Natural killer cell (primary cell): ENCODE results near the gene TMEM176A. TPM values are rescaled to one million over a fixed set of nuclear protein-coding genes. Genes with fewer than 3 reads are reported as not detected.
A peak's percentile ranks its signal among the peaks of the same experiment; 100 is the strongest.

Source experiments
- ATAC-seq, 3 donors: fragments of 150-1000 bp in 2 of 3; fragments of 200-7000 bp in 1 of 3; cut with Tn5 transposase; 1 replicate in 1 of 3; 2 replicates in 2 of 3; pipeline ENCODE4 v1.10.0; 2021; ENCODE audit warnings: mild to moderate bottlenecking in 2 of 3, moderate library complexity in 2 of 3
- DNase-seq, 2 donors: peaks; one replicate each; pipeline versions ENCODE4 v3.0.0 to v3.0.0-alpha.2; 2013 to 2021; ENCODE audit warnings: mixed read lengths in 1 of 2
- H3K27ac ChIP-seq: one replicate; pipeline ENCODE4 v1.5.1; 2013; ENCODE audit warnings: mild to moderate bottlenecking, low read length
- H3K27me3 ChIP-seq: one replicate; pipeline ENCODE4 v1.6.1; 2013; ENCODE audit warnings: low read length; ENCODE audit not compliant: control insufficient read depth, insufficient read depth
- H3K36me3 ChIP-seq: one replicate; pipeline ENCODE4 v1.6.1; 2013; ENCODE audit warnings: low read length; ENCODE audit not compliant: control insufficient read depth, insufficient read depth
- H3K4me1 ChIP-seq: one replicate; pipeline ENCODE4 v1.6.1; 2013; ENCODE audit warnings: low read length; ENCODE audit not compliant: control insufficient read depth, insufficient read depth
- H3K4me3 ChIP-seq: one replicate; pipeline ENCODE4 v1.5.1; 2013; ENCODE audit warnings: low read length
- H3K9me3 ChIP-seq: one replicate; pipeline ENCODE4 v1.6.1; 2013; ENCODE audit warnings: low read length; ENCODE audit not compliant: control insufficient read depth, insufficient read depth
- H3K27ac Mint-ChIP-seq, 2 donors: one replicate each; pipeline ENCODE4 v1.8.0; 2022; ENCODE audit warnings: mild to moderate bottlenecking in 2 of 2, mixed read lengths in 2 of 2, moderate library complexity in 1 of 2
- H3K27me3 Mint-ChIP-seq, 2 donors: one replicate each; pipeline ENCODE4 v1.8.0; 2022; ENCODE audit warnings: low read depth in 2 of 2, mixed read lengths in 2 of 2
- H3K36me3 Mint-ChIP-seq: one replicate; pipeline ENCODE4 v1.8.0; 2022; ENCODE audit warnings: mixed read lengths
- H3K4me1 Mint-ChIP-seq, 2 donors: one replicate each; pipeline ENCODE4 v1.8.0; 2022; ENCODE audit warnings: mixed read lengths in 2 of 2
- H3K4me3 Mint-ChIP-seq: one replicate; pipeline ENCODE4 v1.8.0; 2022; ENCODE audit warnings: mild to moderate bottlenecking, moderate library complexity, mixed read lengths
- H3K9me3 Mint-ChIP-seq, 2 donors: one replicate each; pipeline ENCODE4 v1.8.0; 2022; ENCODE audit warnings: mixed read lengths in 2 of 2
- whole genome bisulfite sequencing: methylation state at CpG from one replicate; pipeline ENCODE4 v1.1.7; 2013; ENCODE audit warnings: missing lambda C conversion rate; ENCODE audit not compliant: insufficient coverage; 5-methylcytosine and 5-hydroxymethylcytosine counted together
- intact Hi-C: fragments of 100-400 bp; cut with micrococcal nuclease; formaldehyde crosslinking; loops from one replicate; pipeline ENCODE4 v1.14.2; 2022
- total RNA-seq, 4 donors: library from RNA; stranded (reverse); fragments of 120-200 nt in 1 of 4; gene quantifications; one replicate each; pipeline versions ENCODE4 v1.2.3 to v1.2.4, GENCODE V29; 2013 to 2022
- TF ChIP-seq, protein P1 (sequence below): fragments of 200-600 bp; IDR thresholded peaks from one replicate; pipeline ENCODE4 v1.8.0; 2022; ENCODE audit warnings: antibody characterized with exemption

Gene TMEM176A
- total RNA-seq, 3 donors from 2014 or later (not counting 1 experiment from before 2014, with no cell fraction given) = 2.0 TPM; not detected in 2

DNA sequence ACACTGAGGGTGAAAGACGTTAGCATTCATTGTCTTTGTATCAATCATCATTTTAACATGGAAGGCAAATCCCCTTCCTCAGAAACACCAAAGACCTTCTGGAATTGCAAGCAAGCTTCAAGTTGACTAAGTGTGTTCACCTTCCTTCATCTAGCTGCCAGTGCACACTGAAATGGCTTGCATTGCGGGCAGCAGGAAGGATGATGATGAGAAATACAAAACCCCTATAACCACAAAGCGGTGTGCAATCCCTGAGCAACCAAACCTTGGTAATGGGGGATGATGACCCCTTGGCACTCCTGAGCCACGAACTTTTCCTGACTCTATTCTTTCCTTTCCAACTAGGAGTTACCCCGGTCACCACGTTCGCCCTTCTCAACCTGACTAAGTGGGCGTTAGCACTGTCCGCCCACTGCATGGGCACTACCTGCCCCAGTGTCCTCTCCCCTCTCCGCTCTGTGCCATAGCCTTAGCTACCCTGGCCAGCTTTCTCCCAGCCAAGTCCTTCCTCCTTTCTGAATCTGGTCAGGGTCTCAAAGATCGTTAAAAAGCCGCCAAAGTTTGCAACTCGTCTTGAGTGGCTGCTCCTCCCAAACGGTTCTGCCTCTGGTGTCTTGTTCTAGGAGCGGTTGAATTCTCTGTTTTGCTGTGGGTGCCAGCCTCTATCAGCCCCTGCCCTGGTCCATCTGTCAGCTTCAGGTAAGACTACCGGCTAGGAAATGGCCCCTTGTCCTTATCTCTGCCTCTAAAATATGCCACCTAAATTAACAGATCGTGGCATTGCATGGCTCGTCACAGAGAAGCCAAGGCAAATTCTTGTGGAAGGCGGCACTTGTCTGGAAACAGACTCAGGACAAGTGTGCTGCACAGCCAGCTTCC is 51.2 kb downstream of the TMEM176A start:
- H3K4me3 Mint-ChIP-seq = peak overlapping the region; percentile 15
- H3K4me3 ChIP-seq = no peak overlapping the region
- H3K4me1 ChIP-seq = no peaks in the 10 kb centered on the region
- H3K4me1 Mint-ChIP-seq = peaks cover 0 to 10% of the 10 kb centered on the region in 2 donors
- H3K27me3 ChIP-seq = peaks cover 4% of the 10 kb centered on the region
- 75% methylated on average over 18 of the region's 19 CpGs for WGBS
- H3K36me3 Mint-ChIP-seq = no peaks in the 10 kb centered on the region
- H3K9me3 ChIP-seq = no peaks in the 10 kb centered on the region
- no peak overlapping the region for H3K27ac ChIP-seq
- TF ChIP-seq, protein P1, sequence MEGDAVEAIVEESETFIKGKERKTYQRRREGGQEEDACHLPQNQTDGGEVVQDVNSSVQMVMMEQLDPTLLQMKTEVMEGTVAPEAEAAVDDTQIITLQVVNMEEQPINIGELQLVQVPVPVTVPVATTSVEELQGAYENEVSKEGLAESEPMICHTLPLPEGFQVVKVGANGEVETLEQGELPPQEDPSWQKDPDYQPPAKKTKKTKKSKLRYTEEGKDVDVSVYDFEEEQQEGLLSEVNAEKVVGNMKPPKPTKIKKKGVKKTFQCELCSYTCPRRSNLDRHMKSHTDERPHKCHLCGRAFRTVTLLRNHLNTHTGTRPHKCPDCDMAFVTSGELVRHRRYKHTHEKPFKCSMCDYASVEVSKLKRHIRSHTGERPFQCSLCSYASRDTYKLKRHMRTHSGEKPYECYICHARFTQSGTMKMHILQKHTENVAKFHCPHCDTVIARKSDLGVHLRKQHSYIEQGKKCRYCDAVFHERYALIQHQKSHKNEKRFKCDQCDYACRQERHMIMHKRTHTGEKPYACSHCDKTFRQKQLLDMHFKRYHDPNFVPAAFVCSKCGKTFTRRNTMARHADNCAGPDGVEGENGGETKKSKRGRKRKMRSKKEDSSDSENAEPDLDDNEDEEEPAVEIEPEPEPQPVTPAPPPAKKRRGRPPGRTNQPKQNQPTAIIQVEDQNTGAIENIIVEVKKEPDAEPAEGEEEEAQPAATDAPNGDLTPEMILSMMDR = no peak
- H3K36me3 ChIP-seq = no peaks in the 10 kb centered on the region
- H3K27me3 Mint-ChIP-seq = peaks cover 24 to 30% of the 10 kb centered on the region in 2 donors
- no peak for DNase-seq
- no peak overlapping the region for H3K27ac Mint-ChIP-seq
- H3K9me3 Mint-ChIP-seq = no peaks in the 10 kb centered on the region
- intact Hi-C loops = no loop called here
- ATAC-seq = no peak

DNA sequence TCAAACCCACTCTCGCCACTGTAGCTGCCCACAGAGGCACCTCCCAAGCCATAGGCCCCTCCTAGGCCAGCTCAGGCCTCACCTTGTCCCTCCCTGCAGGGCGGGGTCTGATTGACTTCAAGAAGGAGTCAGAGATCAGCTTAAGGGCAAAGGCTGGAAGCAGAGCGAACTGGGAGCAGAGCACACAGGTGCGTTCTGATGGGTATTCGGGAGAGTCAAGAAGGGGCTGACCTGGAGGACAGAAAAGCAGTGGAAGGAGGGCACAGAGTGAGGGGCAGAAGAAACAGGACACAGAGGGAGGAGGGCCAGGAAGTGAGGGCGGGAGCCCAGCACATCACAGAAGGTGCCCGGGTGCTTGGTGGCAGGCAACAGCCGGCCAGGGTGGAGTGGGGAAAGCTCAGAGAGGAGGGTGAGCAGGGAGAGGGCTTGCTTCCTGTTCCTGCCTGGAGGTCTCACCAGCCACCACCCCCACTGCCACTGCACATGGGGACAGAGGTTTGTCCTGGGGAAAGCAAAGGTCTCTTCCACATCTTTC is 51.9 kb downstream of the TMEM176A start, which contains the start of gene AOC1:
TSS of gene AOC1 (plus strand) at position 147 of the 535 bp plus-strand sequence. CDS start 3,954 bp downstream, outside the sequence.
- no peak within 1 kb of the TSS for H3K4me3 ChIP-seq
- ATAC-seq (no peak), DNase-seq (no peak)
- Mint-ChIP-seq H3K27ac (no peak within 1 kb of the TSS), H3K9me3 (no peaks in the 10 kb centered on the region), H3K4me1 (peaks cover 0 to 10% of the 10 kb centered on the region in 2 donors), H3K4me3 (peak within 1 kb of the TSS; percentile 15), H3K27me3 (peaks cover 24 to 30% of the 10 kb centered on the region in 2 donors), H3K36me3 (no peaks in the 10 kb centered on the region)
- WGBS = 31% methylated on average over 8 of the region's 8 CpGs
- H3K9me3 ChIP-seq = no peaks in the 10 kb centered on the region
- no peaks in the 10 kb centered on the region for H3K36me3 ChIP-seq
- intact Hi-C loops = no loop called here
- H3K27ac ChIP-seq = no peak within 1 kb of the TSS
- H3K27me3 ChIP-seq = peaks cover 4% of the 10 kb centered on the region
- TF ChIP-seq, protein P1 = no peak
- no peaks in the 10 kb centered on the region for H3K4me1 ChIP-seq

DNA sequence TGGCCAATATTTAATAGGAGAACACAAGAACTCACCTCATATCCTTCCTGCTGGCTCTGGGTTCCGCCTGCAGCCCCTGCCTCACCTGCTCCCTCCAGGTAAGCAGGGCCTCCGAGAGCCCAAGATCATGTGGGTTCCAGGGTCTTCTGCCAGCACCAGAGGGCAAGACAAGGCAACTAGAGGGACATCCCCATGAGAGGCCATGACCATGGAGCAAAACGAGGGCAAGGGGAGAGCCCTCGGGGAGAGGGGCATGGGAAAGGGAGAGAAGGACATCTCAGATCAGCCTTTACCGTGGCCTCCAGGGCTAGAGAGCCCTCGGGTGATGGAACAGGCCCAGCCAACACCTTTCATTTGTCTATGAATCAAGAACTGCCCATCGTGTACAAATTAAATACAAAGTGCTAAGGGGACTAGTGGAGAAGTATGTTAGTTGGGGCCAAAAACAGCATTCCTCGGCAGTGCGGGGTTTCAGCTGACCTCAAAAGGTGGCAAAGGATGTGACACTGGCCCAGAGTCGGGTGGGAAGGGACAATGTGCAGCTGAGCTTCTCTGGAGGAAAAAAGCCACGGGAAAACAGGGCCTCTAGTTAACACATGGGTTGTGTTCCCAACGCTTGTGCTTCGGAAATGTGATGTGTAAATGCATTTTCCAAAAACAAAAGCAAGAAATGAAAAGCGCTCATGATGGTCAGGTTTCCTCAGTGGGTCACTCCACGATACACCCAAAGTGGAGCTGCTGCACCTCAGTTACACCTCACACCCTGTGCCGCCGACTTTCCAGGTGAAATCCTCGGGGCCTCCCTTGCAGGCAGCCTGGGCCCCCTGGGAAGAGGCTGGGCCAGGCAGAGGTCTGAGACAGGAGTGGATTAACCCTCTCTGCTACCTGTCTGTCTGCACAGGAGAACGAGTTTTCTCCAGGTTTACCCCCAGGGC is 53.8 kb downstream of the TMEM176A start:
- WGBS = 88% methylated on average over 19 of the region's 19 CpGs
- intact Hi-C loops = no loop called here
- no peak overlapping the region for H3K4me3 ChIP-seq
- Mint-ChIP-seq H3K27me3 (peaks cover 22 to 30% of the 10 kb centered on the region in 2 donors), H3K4me3 (no peak overlapping the region), H3K27ac (no peak overlapping the region), H3K36me3 (no peaks in the 10 kb centered on the region), H3K4me1 (peaks cover 0 to 10% of the 10 kb centered on the region in 2 donors), H3K9me3 (no peaks in the 10 kb centered on the region)
- TF ChIP-seq, protein P1 = no peak
- ATAC-seq (no peak), DNase-seq (no peak)
- no peaks in the 10 kb centered on the region for H3K36me3 ChIP-seq
- no peak overlapping the region for H3K27ac ChIP-seq
- H3K9me3 ChIP-seq = no peaks in the 10 kb centered on the region
- H3K27me3 ChIP-seq = peaks cover 4% of the 10 kb centered on the region
- H3K4me1 ChIP-seq = no peaks in the 10 kb centered on the region

Other genes starting within 250 kb of the TMEM176A start
- gene GIMAP4, start 233.4 kb upstream of the TMEM176A start, total RNA-seq = 100 to 1,000 TPM; 105 to 215 (median 124) TPM
- 100 to 1,000 TPM in 1 of 3 donors, 10 to 100 TPM in 2; 39.7 to 100 (median 51.9) TPM for gene GIMAP6, start 168.4 kb upstream of the TMEM176A start, total RNA-seq
- gene GIMAP2, start 115.1 kb upstream of the TMEM176A start, total RNA-seq = 10 to 100 TPM; 47.5 to 77.5 (median 61.0) TPM
- gene GIMAP1, start 84.2 kb upstream of the TMEM176A start, total RNA-seq = 10 to 100 TPM; 11.1 to 23.9 (median 13.3) TPM
- 10 to 100 TPM; 29.2 to 64.1 (median 35.3) TPM for gene GIMAP5, start 63.4 kb upstream of the TMEM176A start, total RNA-seq
- 1 to 10 TPM in 1 of 3 donors, not detected in 2; 4.0 TPM for gene TMEM176B, start 405 bp upstream of the TMEM176A start, total RNA-seq
- not detected for gene AOC1, start 51.7 kb downstream of the TMEM176A start, total RNA-seq
- under 1 TPM in 2 of 3 donors, not detected in 1; 0.39 to 0.60 TPM for gene KCNH2, start 177.6 kb downstream of the TMEM176A start, total RNA-seq
- 1 to 10 TPM; 2.6 to 5.9 (median 3.8) TPM for gene NOS3, start 190.2 kb downstream of the TMEM176A start, total RNA-seq
- 1 to 10 TPM; 4.4 to 4.6 (median 4.5) TPM for gene ATG9B, start 223.7 kb downstream of the TMEM176A start, total RNA-seq
- gene ABCB8, start 227.7 kb downstream of the TMEM176A start, total RNA-seq = 10 to 100 TPM; 50.6 to 60.5 (median 53.7) TPM
- gene ASIC3, start 247.8 kb downstream of the TMEM176A start, total RNA-seq = 1 to 10 TPM; 5.7 to 7.9 (median 5.9) TPM